GM19467 (cell line): ENCODE data around the gene ULK2.
A peak's percentile ranks its signal among the peaks of the same experiment; 100 is the strongest.
"Not testable (repeated sequence)": the region's sequence is repeated elsewhere in the genome, so short reads cannot be mapped to it uniquely, and the experiment has no call there.

Source experiments
- ATAC-seq: cut with Tn5 transposase; IDR thresholded peaks from one replicate; pipeline ENCODE4 v1.9.1; 2021; ENCODE audit warnings: mild to moderate bottlenecking, moderate library complexity; ENCODE audit not compliant: unreplicated experiment

Gene ULK2

GRCh38 chr17:19768046-19768782 lies 99.5 kb downstream of the ULK2 start:
- no peak for ATAC-seq

GRCh38 chr17:19766421-19767270 lies 101.1 kb downstream of the ULK2 start:
- ATAC-seq = peak; percentile 56

DNA sequence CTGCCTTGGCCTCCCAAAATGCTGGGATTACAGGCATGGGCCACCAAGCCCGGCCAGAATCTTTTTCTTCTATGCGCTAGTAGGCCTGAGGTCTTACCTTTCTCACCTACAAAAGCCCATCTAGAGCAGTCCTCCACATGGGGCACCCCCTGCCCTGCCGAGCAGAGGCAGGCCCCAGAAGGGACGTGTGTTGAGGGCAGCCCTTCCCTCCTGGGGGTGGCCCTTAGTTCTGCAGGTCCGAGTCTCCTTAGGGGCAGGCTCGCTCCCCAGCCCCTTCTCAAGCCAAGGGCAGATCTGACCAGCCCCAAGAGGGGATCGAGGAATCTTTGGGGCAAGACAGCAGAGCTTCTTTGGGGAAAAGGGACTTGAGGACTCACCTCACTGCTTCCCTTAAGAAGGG lies 101.7 kb downstream of the ULK2 start:
- ATAC-seq = no peak

GRCh38 chr17:19763991-19764390 lies 103.7 kb downstream of the ULK2 start:
- not testable (repeated sequence) for ATAC-seq

DNA sequence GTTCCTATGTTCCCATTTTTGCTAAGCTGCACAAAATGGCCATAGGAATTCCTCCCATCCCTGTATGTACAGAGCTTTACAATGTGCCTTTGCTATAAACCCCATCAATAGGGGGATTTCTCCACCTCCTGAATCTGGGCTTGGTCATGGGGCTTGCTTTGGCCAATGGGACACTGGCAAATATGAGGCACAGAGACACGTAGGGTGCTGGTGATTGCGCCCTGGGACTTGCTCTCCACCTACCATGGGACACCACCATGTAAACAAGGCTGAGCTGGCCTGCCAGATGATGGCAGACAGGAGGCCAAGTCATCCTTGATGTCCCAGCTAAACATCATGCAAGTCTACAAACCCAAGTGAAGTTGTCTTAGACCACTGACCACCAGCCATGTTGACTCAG lies 104.3 kb downstream of the ULK2 start:
- no peak for ATAC-seq

- no peak for ATAC-seq
These were observed 105.2 kb downstream of the ULK2 start for GRCh38 chr17:19762515-19762961.

DNA sequence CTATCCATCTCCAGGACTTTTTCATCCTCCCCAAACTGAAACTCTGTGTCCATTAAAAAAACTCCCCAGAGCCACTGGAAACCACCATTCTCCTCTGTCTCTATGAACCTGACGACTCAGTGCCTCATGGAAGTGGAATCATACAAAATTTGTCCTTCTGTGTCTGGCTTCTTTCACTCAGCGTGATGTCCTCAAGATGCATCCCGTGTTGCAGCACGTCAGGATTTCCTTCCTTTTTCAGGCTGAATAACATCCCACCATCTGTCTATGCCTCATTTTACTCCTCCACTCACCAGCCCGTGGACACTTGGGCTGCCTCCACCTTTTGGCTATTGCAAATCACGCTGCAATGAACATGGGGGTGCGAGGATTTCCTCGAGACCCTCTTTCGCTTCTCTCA lies 107.0 kb downstream of the ULK2 start:
- ATAC-seq = no peak

- ATAC-seq = no peak
These were observed 107.9 kb downstream of the ULK2 start for GRCh38 chr17:19759568-19760549.

- no peak for ATAC-seq
These were observed 110.1 kb downstream of the ULK2 start for GRCh38 chr17:19757536-19758180.

GRCh38 chr17:19756546-19756945 lies 111.2 kb downstream of the ULK2 start:
- ATAC-seq = no peak

- no peak for ATAC-seq
These were observed 111.8 kb downstream of the ULK2 start for GRCh38 chr17:19755821-19756510.

DNA sequence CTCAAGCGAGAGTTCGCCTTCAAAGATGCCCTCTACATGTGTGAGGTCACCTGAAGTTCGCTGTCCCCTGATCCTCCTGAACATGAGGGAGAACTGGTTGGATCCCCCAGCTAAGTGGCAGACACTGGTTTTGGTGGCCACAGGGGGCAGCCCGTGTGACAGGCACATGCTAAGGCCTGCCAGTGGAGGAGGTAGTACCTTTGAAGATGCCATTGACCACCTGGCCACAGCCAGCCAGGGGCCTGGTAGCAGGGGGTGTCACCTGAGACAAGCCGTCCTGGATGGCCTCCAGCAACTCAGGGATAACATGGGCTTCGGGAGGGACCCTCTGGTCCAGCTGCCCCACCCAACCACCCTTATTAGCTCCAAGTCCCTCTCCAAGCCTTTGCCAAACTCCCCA lies 112.3 kb downstream of the ULK2 start:
- no peak for ATAC-seq

DNA sequence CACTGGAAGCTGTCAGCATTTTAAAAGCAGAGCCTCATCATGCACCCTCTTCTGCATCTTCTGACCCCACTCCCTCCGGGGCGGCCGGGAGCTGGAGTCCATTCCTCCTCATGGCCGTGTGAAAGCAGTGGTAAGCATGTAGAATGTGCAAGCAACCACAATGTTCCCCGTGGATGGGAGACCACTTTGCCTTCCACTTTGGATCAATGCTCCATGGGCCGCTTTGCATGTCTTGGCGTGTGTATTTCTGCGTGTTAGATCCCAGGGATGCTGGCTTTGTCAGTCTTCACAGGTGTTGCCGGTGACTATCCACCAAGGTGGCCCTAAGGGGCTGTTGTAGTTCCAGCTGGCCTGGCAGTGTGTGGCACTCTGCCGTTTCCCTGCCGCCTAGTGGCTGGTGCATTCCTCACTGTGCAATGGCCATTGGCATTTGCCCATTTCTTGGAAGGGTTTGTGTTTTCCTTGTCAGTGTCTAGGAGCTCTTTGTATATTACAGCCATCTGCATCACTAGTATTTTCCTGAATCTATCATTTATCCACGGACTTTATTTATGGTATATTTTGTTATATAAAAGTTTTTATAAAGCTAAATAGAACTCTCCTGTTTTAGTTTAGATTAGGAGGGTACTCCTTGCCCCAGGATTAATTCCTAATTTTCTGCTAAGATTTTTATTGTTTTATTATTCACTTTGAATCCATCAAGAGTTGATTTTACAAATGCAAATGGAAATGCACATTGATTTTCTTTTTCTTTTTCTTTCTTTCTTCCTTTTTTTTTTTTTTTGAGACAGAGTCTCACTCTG lies 113.9 kb downstream of the ULK2 start:
- ATAC-seq = no peak

DNA sequence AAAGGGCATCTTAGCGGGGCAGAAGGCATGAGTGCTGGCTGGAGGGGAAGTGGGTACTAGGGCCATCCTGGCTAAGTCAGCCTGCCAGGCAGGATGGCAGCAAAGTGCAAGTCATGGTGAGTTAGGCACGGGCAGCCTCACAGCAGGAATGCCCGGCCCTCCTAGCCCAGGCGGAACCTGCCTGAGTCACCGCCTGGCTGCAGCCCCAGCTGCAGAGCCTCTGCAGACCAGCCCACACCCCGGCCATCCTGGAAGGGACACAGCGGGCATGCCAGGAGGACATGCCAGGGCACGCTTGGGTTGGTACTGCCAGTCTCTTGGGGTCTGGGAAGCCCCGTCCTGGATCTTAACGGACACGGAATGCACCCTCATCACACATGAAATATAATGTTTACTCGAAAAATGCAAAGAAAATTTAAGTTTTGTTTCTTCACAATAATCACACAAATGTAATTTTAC lies 114.7 kb downstream of the ULK2 start:
- ATAC-seq = no peak

DNA sequence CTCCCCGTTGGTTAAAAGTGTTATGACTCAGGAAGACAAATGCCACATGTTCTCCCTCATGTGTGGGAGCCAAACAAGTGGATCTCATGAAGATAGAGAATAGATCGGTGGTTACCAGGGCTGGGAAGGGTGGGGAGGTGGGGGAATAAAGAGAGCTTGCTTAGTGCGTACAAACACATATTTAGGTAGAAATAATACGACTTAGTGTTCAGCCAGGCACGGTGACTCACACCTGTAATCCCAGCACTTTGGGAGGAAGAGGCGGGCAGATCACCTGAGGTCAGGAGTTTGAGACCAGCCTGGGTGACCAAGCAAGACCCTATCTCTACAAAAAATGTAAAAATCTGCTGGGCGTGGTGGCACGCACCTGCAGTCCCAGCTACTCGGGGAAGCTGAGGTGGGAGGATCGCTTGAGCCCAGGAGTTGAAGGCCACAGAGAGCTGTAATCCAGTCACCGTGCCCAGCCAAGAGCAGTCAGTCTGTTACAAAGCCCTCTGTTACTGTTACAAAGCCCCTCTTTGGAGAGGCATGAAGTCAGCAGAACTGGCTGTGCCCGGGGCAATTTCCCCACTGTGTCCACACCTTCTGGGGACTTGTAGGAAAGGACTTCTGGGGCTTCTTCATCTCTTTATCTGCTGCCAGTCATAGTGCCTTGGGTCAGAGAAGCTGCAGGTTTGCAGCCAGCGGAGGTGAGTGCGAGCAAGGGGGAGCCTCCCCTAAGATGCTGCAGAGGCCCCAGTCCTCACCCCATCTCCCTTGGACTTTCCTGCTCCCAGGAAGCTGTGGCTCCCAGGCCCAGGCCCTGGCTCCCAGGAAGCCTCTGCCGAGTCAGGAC lies 115.3 kb downstream of the ULK2 start:
- no peak for ATAC-seq

DNA sequence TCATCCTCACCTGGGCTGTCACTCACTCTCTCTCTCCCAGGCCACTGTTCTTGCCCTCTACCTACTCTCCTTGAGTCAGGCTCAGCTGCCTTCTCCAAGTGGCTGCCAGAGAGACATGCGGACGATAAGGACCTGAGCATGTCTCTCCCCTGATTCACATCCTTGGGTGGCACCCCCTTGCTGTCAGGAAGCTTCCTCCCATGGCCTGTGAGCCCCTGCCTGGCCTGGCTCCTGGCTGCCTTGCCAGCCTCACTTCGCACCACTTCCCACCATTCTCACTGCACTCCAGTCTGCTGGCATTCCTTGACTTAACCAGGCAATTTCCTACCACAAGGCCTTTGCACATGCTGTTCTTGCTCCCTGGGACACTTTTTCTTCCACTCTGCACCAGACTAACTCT lies 116.9 kb downstream of the ULK2 start:
- ATAC-seq = no peak

DNA sequence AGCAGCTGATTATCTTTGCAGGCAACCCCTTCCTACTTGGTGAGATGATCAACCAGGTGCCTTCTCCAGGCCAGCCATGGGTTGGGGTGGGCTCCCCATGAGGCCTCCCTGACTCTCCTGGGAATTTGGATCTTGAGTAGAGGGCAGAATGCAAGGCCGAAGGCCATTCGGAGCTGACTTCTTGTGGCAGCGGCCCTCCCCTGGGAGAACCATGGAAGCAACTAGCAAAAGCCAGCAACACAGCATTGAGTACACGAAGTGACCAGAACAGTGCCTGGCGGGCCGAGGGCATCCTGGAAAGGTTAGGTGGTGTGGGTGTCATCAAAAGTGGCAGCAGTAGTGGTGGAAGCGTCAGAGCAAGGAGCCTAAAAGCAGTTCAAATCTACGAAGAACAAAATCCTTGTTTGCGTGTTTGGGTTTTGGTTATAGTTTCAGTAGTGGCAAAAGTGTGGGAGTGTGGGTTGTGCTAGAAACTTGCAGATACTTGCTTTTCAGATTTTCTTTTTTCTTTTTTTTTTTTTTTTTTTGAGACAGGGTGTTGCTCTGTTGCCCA lies 117.6 kb downstream of the ULK2 start:
- ATAC-seq = no peak

GRCh38 chr17:19748807-19749193 lies 118.9 kb downstream of the ULK2 start:
- ATAC-seq = no peak
